Spleen (tissue), 7 donors: ENCODE results near the gene RRBP1.

Source experiments
- CTCF ChIP-seq, 11 experiments: fragments of 200-600 bp in 7 of 11; fragments of 450-650 bp in 4 of 11; sonication (generic) in 4 of 11; IDR thresholded peaks in 8 of 11; conservative IDR thresholded peaks in 3 of 11; 1 replicate in 7 of 11; 2 replicates in 4 of 11; pipeline versions ENCODE4 v1.4.0 to v1.8.0; 2016 to 2021; ENCODE audit warnings: antibody characterized with exemption in 11 of 11, inconsistent platforms in 4 of 11, mild to moderate bottlenecking in 1 of 11
- POLR2A ChIP-seq, 3 donors: fragments of 450-650 bp; IDR thresholded peaks; one replicate each; pipeline ENCODE4 v1.5.1; 2017; ENCODE audit warnings: antibody characterized with exemption in 3 of 3, mild to moderate bottlenecking in 1 of 3
- donor health status: DM: no; HTN: no; CAD: no; lungs with moderate emphysema.
- donor health status: DM: no; HTN: no; CAD: no.
- donor health status: DM: no; HTN: no; CAD: no.

GRCh38 chr20:17678295-17678694, 3.7 kb downstream of the RRBP1 start:
- TF ChIP-seq CTCF (IDR thresholded peaks at IDR 0.05 in 8 of 11, conservative IDR thresholded peaks at IDR 0.05 in 3 of 11) = no peak
- TF ChIP-seq POLR2A (IDR thresholded peaks at IDR 0.05) = no peak
